Measurements from ENCODE around the gene C11orf24. TPM values are rescaled to one million over a fixed set of nuclear protein-coding genes. Genes with fewer than 3 reads are reported as not detected.

Gene C11orf24
- polyA plus RNA-seq, 1 of the 3 experiments (the other 2 are of a cell fraction) = 50.9 TPM

- TF ChIP-seq MXI1 (IDR thresholded peaks at IDR 0.05; ENCODE audit: low read depth, low read length) = no peak
- no peak for TF ChIP-seq CHD2 (IDR thresholded peaks at IDR 0.05; ENCODE audit: low read length, partially characterized antibody)
- TF ChIP-seq RCOR1 (IDR thresholded peaks at IDR 0.05; ENCODE audit: low read length) = no peak
- TF ChIP-seq CTCF (IDR thresholded peaks at IDR 0.05) = no peak
- no peak for TF ChIP-seq RXRA (IDR thresholded peaks at IDR 0.05; ENCODE audit: borderline replicate concordance, low read depth)
- no peak for TF ChIP-seq EP300 (IDR thresholded peaks at IDR 0.05; ENCODE audit: borderline replicate concordance in 1 of 2, low read depth in 1 of 2, low read length in 1 of 2)
- TF ChIP-seq GATA2 (CRISPR knock-in tag; IDR thresholded peaks at IDR 0.05) = no peak
Measured at GRCh38 chr11:68297052-68297378, 25.2 kb upstream of the C11orf24 start (continued).

GRCh38 chr11:68296344-68297051 lies 24.7 kb upstream of the C11orf24 start:
- Histone ChIP-seq H3K36me3 (replicated peaks in 1 of 2; ENCODE audit: control insufficient read depth in 1 of 2, insufficient read depth in 2 of 2, low read length in 1 of 2) (no peaks in the 10 kb centered on the region), H3K9me2 (no peaks in the 10 kb centered on the region), H3K27ac (ENCODE audit: low read depth in 2 of 2, low read length in 1 of 2) (no peak overlapping the region), H3K27me3 (ENCODE audit: insufficient read depth) (no peaks in the 10 kb centered on the region), H3K9me3 (no peaks in the 10 kb centered on the region), H2AFZ (ENCODE audit: low read depth) (no peak overlapping the region), H3K4me1 (ENCODE audit: control insufficient read depth in 1 of 2, insufficient read depth in 2 of 2, low read depth in 1 of 2, low read length in 1 of 2) (peaks cover 0 to 2% of the 10 kb centered on the region in 2 experiments; a peak in 1 of 4 replicates), H3F3A (replicated peaks; ENCODE audit: insufficient read depth) (no peaks in the 10 kb centered on the region), H3K4me2 (no peak overlapping the region), H3K9ac (no peak overlapping the region), H3K79me2 (ENCODE audit: insufficient read depth) (no peaks in the 10 kb centered on the region), H3K4me3 (ENCODE audit: low read depth in 2 of 2, low read length in 1 of 2) (no peak overlapping the region), H4K20me1 (ENCODE audit: insufficient read depth) (no peaks in the 10 kb centered on the region)
- CTCF ChIA-PET = interaction anchor here (0.8 to 5.8 kb wide), 18 partner anchors 10 to 156 kb away, joined by 3 to 170 read pairs (median 15); partner anchors contain the start of genes C11orf24 and LRP5
- 90% methylated on average over 14 of the region's 15 CpGs for WGBS (ENCODE audit: low lambda C conversion rate)
- POLR2A ChIA-PET = interaction anchor here (0.9 to 1.3 kb wide), 2 partner anchors 39 to 43 kb away, joined by 3 read pairs; no protein-coding TSS in a partner anchor
- TF ChIP-seq NFIC (IDR thresholded peaks at IDR 0.05; ENCODE audit: borderline replicate concordance) (no peak), TEAD4 (IDR thresholded peaks at IDR 0.05; ENCODE audit: borderline replicate concordance, insufficient read depth) (no peak), FOSL2 (IDR thresholded peaks at IDR 0.05; ENCODE audit: borderline replicate concordance, low read depth) (no peak)
- no peak for DNase-seq

- Histone ChIP-seq H3K4me2 (no peak overlapping the region), H3K27me3 (ENCODE audit: insufficient read depth) (no peaks in the 10 kb centered on the region), H3K9ac (no peak overlapping the region), H3F3A (replicated peaks; ENCODE audit: insufficient read depth) (no peaks in the 10 kb centered on the region), H3K4me1 (ENCODE audit: control insufficient read depth in 1 of 2, insufficient read depth in 2 of 2, low read depth in 1 of 2, low read length in 1 of 2) (peaks cover 0 to 2% of the 10 kb centered on the region in 2 experiments; a peak in 1 of 4 replicates), H2AFZ (ENCODE audit: low read depth) (no peak overlapping the region), H4K20me1 (ENCODE audit: insufficient read depth) (no peaks in the 10 kb centered on the region), H3K27ac (ENCODE audit: low read depth in 2 of 2, low read length in 1 of 2) (no peak overlapping the region), H3K9me3 (no peaks in the 10 kb centered on the region), H3K36me3 (replicated peaks in 1 of 2; ENCODE audit: control insufficient read depth in 1 of 2, insufficient read depth in 2 of 2, low read length in 1 of 2) (no peaks in the 10 kb centered on the region), H3K79me2 (ENCODE audit: insufficient read depth) (no peaks in the 10 kb centered on the region), H3K9me2 (no peaks in the 10 kb centered on the region), H3K4me3 (ENCODE audit: low read depth in 2 of 2, low read length in 1 of 2) (no peak overlapping the region)
- 87% methylated on average over 2 of the region's 5 CpGs for whole genome bisulfite sequencing (ENCODE audit: low lambda C conversion rate)
- no peak for DNase-seq
- POLR2A ChIA-PET = interaction anchor here (1.0 to 1.3 kb wide), 2 partner anchors 42 to 46 kb away, joined by 3 to 6 read pairs; no protein-coding TSS in a partner anchor
- CTCF ChIA-PET = interaction anchor here (1.1 to 5.8 kb wide), 9 partner anchors 9 to 88 kb away, joined by 3 to 170 read pairs (median 24); partner anchors contain the start of genes C11orf24 and LRP5
- no peak for TF ChIP-seq NFIC (IDR thresholded peaks at IDR 0.05; ENCODE audit: borderline replicate concordance)
- TF ChIP-seq ELF1 (IDR thresholded peaks at IDR 0.05) = no peak
- no peak for TF ChIP-seq REST (IDR thresholded peaks at IDR 0.05; ENCODE audit: low read depth, low read length)
- TF ChIP-seq RCOR1 (IDR thresholded peaks at IDR 0.05; ENCODE audit: low read length) = no peak
- TF ChIP-seq TCF12 (IDR thresholded peaks at IDR 0.05) = no peak
- no peak for TF ChIP-seq USF2 (IDR thresholded peaks at IDR 0.05; ENCODE audit: borderline replicate concordance, low read depth, low read length)
- no peak for TF ChIP-seq JUND (IDR thresholded peaks at IDR 0.05)
Measured at GRCh38 chr11:68295940-68296339, 24.2 kb upstream of the C11orf24 start.

Data from SK-N-SH (cell line).